IMR-90 (cell line): ENCODE results near the gene KCNJ18. TPM values are rescaled to one million over a fixed set of nuclear protein-coding genes. Genes with fewer than 3 reads are reported as not detected.

ENCODE experiments used
- ATAC-seq: fragments of 200-7000 bp; cut with Tn5 transposase; 2 replicates; pipeline ENCODE4 v1.9.1; 2020; ENCODE audit warnings: low read depth, mild to moderate bottlenecking, moderate library complexity
- BruUV-seq: library from RNA; stranded (reverse); fragments of 400-500 nt; replicated peaks from 2 replicates; lab custom pipeline; 2021; lab: Mats Ljungman, UMichigan
- CTCF ChIA-PET: fragments of 300-600 bp; formaldehyde crosslinking; extraction: SDS; loops from one replicate; lab custom pipeline; 2021; ENCODE audit warnings: antibody characterized with exemption; lab: Yijun Ruan, JAX
- POLR2A ChIA-PET: fragments of 300-600 bp; sonication (Branson Sonifier 250); formaldehyde crosslinking; loops from one replicate; lab custom pipeline; 2022; ENCODE audit warnings: antibody characterized with exemption; ENCODE audit not compliant: unreplicated experiment; lab: Charles Lee
- DNase-seq: peaks from one replicate; pipeline ENCODE4 v3.0.0; 2013
- H2AFZ ChIP-seq: replicated peaks from 2 replicates; pipeline ENCODE3; 2013; ENCODE audit warnings: low read length, mild to moderate bottlenecking; ENCODE audit not compliant: poor library complexity
- H2AK5ac ChIP-seq: 2 replicates; pipeline ENCODE4 v1.6.1; 2013; ENCODE audit warnings: low read depth, low read length, inconsistent platforms
- H2AK9ac ChIP-seq: replicated peaks from 2 replicates; pipeline ENCODE3; 2013; ENCODE audit warnings: mild to moderate bottlenecking, low read depth, low read length, moderate library complexity; ENCODE audit not compliant: poor library complexity
- H2BK120ac ChIP-seq: 2 replicates; pipeline ENCODE4 v1.6.1; 2013; ENCODE audit warnings: low read depth, low read length, inconsistent platforms
- H2BK15ac ChIP-seq: 3 replicates; pipeline ENCODE4 v1.6.1; 2013; ENCODE audit warnings: low read depth, low read length, inconsistent platforms
- H2BK20ac ChIP-seq: 2 replicates; pipeline ENCODE4 v1.6.1; 2013; ENCODE audit warnings: low read depth, mild to moderate bottlenecking, inconsistent platforms, low read length, moderate library complexity
- H2BK5ac ChIP-seq: 2 replicates; pipeline ENCODE4 v1.6.1; 2013; ENCODE audit warnings: mild to moderate bottlenecking, low read depth, low read length, inconsistent platforms; ENCODE audit not compliant: poor library complexity, severe bottlenecking
- H3K14ac ChIP-seq: replicated peaks from 2 replicates; pipeline ENCODE4 v1.6.1; 2013; ENCODE audit warnings: low read depth, low read length, inconsistent platforms
- H3K18ac ChIP-seq: 2 replicates; pipeline ENCODE4 v1.6.1; 2013; ENCODE audit warnings: low read depth, low read length, control low read depth
- H3K23ac ChIP-seq: 2 replicates; pipeline ENCODE4 v1.6.1; 2013; ENCODE audit warnings: low read depth, low read length, inconsistent platforms
- H3K27ac ChIP-seq: 2 replicates; pipeline ENCODE4 v1.5.1; 2013; ENCODE audit warnings: mild to moderate bottlenecking, control low read depth, low read length; ENCODE audit not compliant: insufficient read depth
- H3K27me3 ChIP-seq: 2 replicates; pipeline ENCODE4 v1.6.1; 2013; ENCODE audit warnings: low read length; ENCODE audit not compliant: control insufficient read depth, insufficient read depth
- H3K36me3 ChIP-seq: 2 replicates; pipeline ENCODE4 v1.6.1; 2013; ENCODE audit warnings: low read length, mixed read lengths; ENCODE audit not compliant: control insufficient read depth, insufficient read depth
- H3K4ac ChIP-seq: 2 replicates; pipeline ENCODE4 v1.6.1; 2013; ENCODE audit warnings: low read depth, low read length, inconsistent platforms
- H3K4me1 ChIP-seq: 2 replicates; pipeline ENCODE4 v1.6.1; 2013; ENCODE audit warnings: low read length, mixed read lengths; ENCODE audit not compliant: control insufficient read depth, insufficient read depth
- H3K4me2 ChIP-seq: 2 replicates; pipeline ENCODE4 v1.6.1; 2013; ENCODE audit warnings: low read depth, mild to moderate bottlenecking, control low read depth, low read length, moderate library complexity
- H3K4me3 ChIP-seq: 2 replicates; pipeline ENCODE4 v1.5.1; 2013; ENCODE audit warnings: low read depth, mild to moderate bottlenecking, control low read depth, low read length, moderate library complexity; ENCODE audit not compliant: insufficient read depth
- H3K56ac ChIP-seq: 2 replicates; pipeline ENCODE4 v1.6.1; 2013; ENCODE audit warnings: low read length, inconsistent platforms; ENCODE audit not compliant: insufficient read depth; ENCODE audit errors: extremely low read depth
- H3K79me1 ChIP-seq, 2 experiments: 2 replicates each; pipeline ENCODE4 v1.6.1; 2013; ENCODE audit warnings: low read length in 2 of 2, inconsistent platforms in 1 of 2, low read depth in 1 of 2
- H3K9ac ChIP-seq: 2 replicates; pipeline ENCODE4 v1.6.1; 2013; ENCODE audit warnings: low read depth, low read length, control low read depth
- H3K9me1 ChIP-seq: 2 replicates; pipeline ENCODE4 v1.6.1; 2013; ENCODE audit warnings: low read length, inconsistent platforms; ENCODE audit not compliant: insufficient read depth
- H3K9me3 ChIP-seq: 2 replicates; pipeline ENCODE4 v1.6.1; 2013; ENCODE audit warnings: low read length; ENCODE audit not compliant: control insufficient read depth, insufficient read depth
- H4K20me1 ChIP-seq: 2 replicates; pipeline ENCODE4 v1.6.1; 2013; ENCODE audit warnings: low read length, inconsistent platforms; ENCODE audit not compliant: insufficient read depth
- H4K5ac ChIP-seq: 2 replicates; pipeline ENCODE4 v1.6.1; 2013; ENCODE audit warnings: mild to moderate bottlenecking, low read depth, low read length, control low read depth
- H4K8ac ChIP-seq, 2 experiments: 2 replicates each; pipeline ENCODE4 v1.6.1; 2013; ENCODE audit warnings: low read depth in 2 of 2, low read length in 2 of 2, control low read depth in 1 of 2, inconsistent platforms in 1 of 2
- H4K91ac ChIP-seq: 2 replicates; pipeline ENCODE4 v1.6.1; 2013; ENCODE audit warnings: low read depth, low read length, inconsistent platforms; ENCODE audit not compliant: insufficient read depth
- BHLHE40 ChIP-seq: fragments of 150-350 bp; IDR thresholded peaks from 2 replicates; pipeline ENCODE4 v1.6.1; 2016; ENCODE audit warnings: mild to moderate bottlenecking, low read depth, low read length
- CEBPB ChIP-seq: IDR thresholded peaks from 2 replicates; pipeline ENCODE4 v1.6.1; 2012; ENCODE audit warnings: low read depth, low read length, improper control_type of control experiment
- CHD1 ChIP-seq: IDR thresholded peaks from 2 replicates; pipeline ENCODE4 v1.6.1; 2012; ENCODE audit warnings: low read depth, low read length, improper control_type of control experiment
- CTCF ChIP-seq: conservative IDR thresholded peaks from 2 replicates; pipeline ENCODE4 v1.5.1; 2012; ENCODE audit warnings: mild to moderate bottlenecking, low read depth, low read length, improper control_type of control experiment
- ELK1 ChIP-seq: fragments of 150-350 bp; IDR thresholded peaks from 2 replicates; pipeline ENCODE4 v1.6.1; 2016; ENCODE audit warnings: low read depth, mild to moderate bottlenecking, low read length, moderate library complexity, borderline replicate concordance
- FOS ChIP-seq: fragments of 150-350 bp; IDR thresholded peaks from 2 replicates; pipeline ENCODE4 v1.6.1; 2016; ENCODE audit warnings: low read depth, low read length
- MAZ ChIP-seq: IDR thresholded peaks from 2 replicates; pipeline ENCODE4 v1.6.1; 2012; ENCODE audit warnings: low read depth, mild to moderate bottlenecking, low read length, improper control_type of control experiment, moderate library complexity, borderline replicate concordance
- MXI1 ChIP-seq: IDR thresholded peaks from 2 replicates; pipeline ENCODE4 v1.6.1; 2012; ENCODE audit warnings: low read depth, mild to moderate bottlenecking, low read length, moderate library complexity, borderline replicate concordance
- NFE2L2 ChIP-seq: fragments of 150-350 bp; IDR thresholded peaks from 2 replicates; pipeline ENCODE4 v1.6.1; 2016; ENCODE audit warnings: low read depth, mild to moderate bottlenecking, low read length
- POLR2A ChIP-seq: IDR thresholded peaks from 2 replicates; pipeline ENCODE4 v1.6.1; 2012; ENCODE audit warnings: mild to moderate bottlenecking, low read depth, low read length
- RAD21 ChIP-seq: IDR thresholded peaks from 2 replicates; pipeline ENCODE4 v1.6.1; 2012; ENCODE audit warnings: low read length, improper control_type of control experiment
- RFX5 ChIP-seq: IDR thresholded peaks from 2 replicates; pipeline ENCODE4 v1.8.0; 2012; ENCODE audit warnings: low read depth, mild to moderate bottlenecking, low read length, moderate library complexity
- USF2 ChIP-seq: fragments of 150-350 bp; IDR thresholded peaks from 2 replicates; pipeline ENCODE4 v1.6.1; 2017; ENCODE audit warnings: mild to moderate bottlenecking, antibody characterized with exemption, low read length, low read depth
- WGBS, 2 experiments: methylation state at CpG; one replicate each; pipeline versions ENCODE4 v1.1.5 to v1.1.7; 2013; ENCODE audit warnings: missing lambda C conversion rate in 2 of 2; ENCODE audit not compliant: insufficient read length in 1 of 2; ENCODE audit errors: extremely low coverage in 2 of 2; 5-methylcytosine and 5-hydroxymethylcytosine counted together
- dilution Hi-C: fragments of 300-500 bp; cut with HindIII; formaldehyde crosslinking; loops from one replicate; pipeline ENCODE4 v1.14.3; 2018; ENCODE audit warnings: low sequenced_read_pairs; ENCODE audit not compliant: unreplicated experiment
- in situ Hi-C: fragments of 300-500 bp; cut with MboI; formaldehyde crosslinking; loops from 3 replicates; pipeline ENCODE4 v1.14.3; 2019; ENCODE audit warnings: low sequenced_read_pairs, inconsistent platforms, mixed read lengths
- intact Hi-C: fragments of 100-400 bp; cut with micrococcal nuclease; formaldehyde crosslinking; loops from 2 replicates; pipeline ENCODE4 v1.10.0; 2022
- polyA plus RNA-seq, 3 experiments: library from polyadenylated mRNA; depleted of rRNA; stranded (reverse); fragments of >200 nt; gene quantifications; 2 replicates each; pipeline ENCODE4 v1.2.3, GENCODE V29; 2012; ENCODE audit warnings: low replicate concordance in 1 of 3
- total RNA-seq: library from RNA; depleted of rRNA; stranded (reverse); fragments of >200 nt; gene quantifications from 2 replicates; pipeline ENCODE4 v1.2.3, GENCODE V29; 2012

The KCNJ18 gene
- total and polyA plus RNA-seq, 2 of the 4 experiments (the other 2 are of a cell fraction), result not detected

- H2AFZ ChIP-seq, result no peak overlapping the region
- H4K91ac ChIP-seq, result no peak overlapping the region
- no peak overlapping the region for H2BK5ac ChIP-seq
- no peaks in the 10 kb centered on the region for H3K27me3 ChIP-seq
- H2BK15ac ChIP-seq, result no peak overlapping the region
- H2BK120ac ChIP-seq, result no peak overlapping the region
- H3K4me3 ChIP-seq, result no peak overlapping the region
- no peak overlapping the region for H2AK9ac ChIP-seq
- no peaks in the 10 kb centered on the region for H3K79me1 ChIP-seq
- H3K23ac ChIP-seq, result no peak overlapping the region
- no CpG with 5 or more reads among the region's 7 CpGs for WGBS, 2 experiments
- TF ChIP-seq MAZ, result no peak
- no peak for TF ChIP-seq CEBPB
- no peak for TF ChIP-seq RAD21
- no peak for TF ChIP-seq RFX5
- no peak for TF ChIP-seq POLR2A
- no peak for TF ChIP-seq BHLHE40
- TF ChIP-seq USF2, result no peak
- no peak for TF ChIP-seq ELK1
- no peak for TF ChIP-seq NFE2L2
- TF ChIP-seq FOS, result no peak
- no peak for TF ChIP-seq MXI1
- TF ChIP-seq CTCF, result no peak
- TF ChIP-seq CHD1, result no peak
- no peak overlapping the region for H3K18ac ChIP-seq
- in situ Hi-C loops (no loop called here), intact Hi-C loops (no loop called here), dilution Hi-C loops (no loop called here)
- H3K4me2 ChIP-seq, result no peak overlapping the region
- no peak overlapping the region for H4K8ac ChIP-seq
- ATAC-seq, result peak; percentile 85
- H3K9me3 ChIP-seq, result peaks cover 35% of the 10 kb centered on the region
- no peak overlapping the region for H3K56ac ChIP-seq
- no peaks in the 10 kb centered on the region for H3K9me1 ChIP-seq
- no peaks in the 10 kb centered on the region for H4K20me1 ChIP-seq
- H2AK5ac ChIP-seq, result no peak overlapping the region
- H3K4me1 ChIP-seq, result no peaks in the 10 kb centered on the region
- ChIA-PET POLR2A (no interaction called here), CTCF (no interaction called here)
- peak; percentile 72 for DNase-seq
- H3K27ac ChIP-seq, result no peak overlapping the region
- H3K9ac ChIP-seq, result no peak overlapping the region
- H3K4ac ChIP-seq, result no peak overlapping the region
- BruUV-seq, result no TSS peak
- no peak overlapping the region for H2BK20ac ChIP-seq
- no peak overlapping the region for H4K5ac ChIP-seq
- H3K36me3 ChIP-seq, result no peaks in the 10 kb centered on the region
- H3K14ac ChIP-seq, result no peak overlapping the region
These were observed 2.7 kb upstream of the KCNJ18 start for GRCh38 chr17:21689604-21690003.
